A549 (cell line): ENCODE data around the gene PAK4.
A peak's percentile ranks its signal among the peaks of the same experiment; 100 is the strongest.

Experiments
- CHD2 ChIP-seq: fragments of 150-350 bp; IDR thresholded peaks from 2 replicates; pipeline ENCODE4 v1.6.1; 2014; ENCODE audit warnings: low read length; ENCODE audit not compliant: partially characterized antibody
- GATA3 ChIP-seq: IDR thresholded peaks from 2 replicates; pipeline ENCODE4 v1.6.1; 2012; ENCODE audit warnings: borderline replicate concordance
- POLR2AphosphoS2 ChIP-seq: conservative IDR thresholded peaks from 2 replicates; pipeline ENCODE4 v1.6.1; 2012; ENCODE audit warnings: low read length, improper control_type of control experiment, inconsistent platforms
- RAD21 ChIP-seq, 2 experiments: fragments of >200 bp in 1 of 2; sonication (Bioruptor Twin) in 1 of 2; formaldehyde crosslinking in 1 of 2; IDR thresholded peaks in 1 of 2; conservative IDR thresholded peaks in 1 of 2; 2 replicates in 1 of 2; 3 replicates in 1 of 2; pipeline ENCODE4 v1.6.1; 2012 to 2018; ENCODE audit warnings: inconsistent platforms in 1 of 2
- RFX5 ChIP-seq: fragments of 450-650 bp; IDR thresholded peaks from 2 replicates; pipeline ENCODE4 v1.7.1; 2014; ENCODE audit warnings: antibody characterized with exemption, mild to moderate bottlenecking, moderate library complexity
- SMC3 ChIP-seq: fragments of >200 bp; sonication (Bioruptor Twin); formaldehyde crosslinking; IDR thresholded peaks from 3 replicates; pipeline ENCODE4 v1.6.1; 2018; ENCODE audit warnings: inconsistent platforms
- TF ChIP-seq, protein P1 (sequence below): fragments of 200-600 bp; sonication (generic); IDR thresholded peaks from 2 replicates; pipeline ENCODE4 v1.6.1; 2016; ENCODE audit warnings: antibody characterized with exemption, mild to moderate bottlenecking, moderate library complexity
- TF ChIP-seq, protein P2 (sequence below): fragments of >200 bp; sonication (Bioruptor Twin); formaldehyde crosslinking; IDR thresholded peaks from 3 replicates; pipeline ENCODE4 v1.5.1; 2016

DNA sequence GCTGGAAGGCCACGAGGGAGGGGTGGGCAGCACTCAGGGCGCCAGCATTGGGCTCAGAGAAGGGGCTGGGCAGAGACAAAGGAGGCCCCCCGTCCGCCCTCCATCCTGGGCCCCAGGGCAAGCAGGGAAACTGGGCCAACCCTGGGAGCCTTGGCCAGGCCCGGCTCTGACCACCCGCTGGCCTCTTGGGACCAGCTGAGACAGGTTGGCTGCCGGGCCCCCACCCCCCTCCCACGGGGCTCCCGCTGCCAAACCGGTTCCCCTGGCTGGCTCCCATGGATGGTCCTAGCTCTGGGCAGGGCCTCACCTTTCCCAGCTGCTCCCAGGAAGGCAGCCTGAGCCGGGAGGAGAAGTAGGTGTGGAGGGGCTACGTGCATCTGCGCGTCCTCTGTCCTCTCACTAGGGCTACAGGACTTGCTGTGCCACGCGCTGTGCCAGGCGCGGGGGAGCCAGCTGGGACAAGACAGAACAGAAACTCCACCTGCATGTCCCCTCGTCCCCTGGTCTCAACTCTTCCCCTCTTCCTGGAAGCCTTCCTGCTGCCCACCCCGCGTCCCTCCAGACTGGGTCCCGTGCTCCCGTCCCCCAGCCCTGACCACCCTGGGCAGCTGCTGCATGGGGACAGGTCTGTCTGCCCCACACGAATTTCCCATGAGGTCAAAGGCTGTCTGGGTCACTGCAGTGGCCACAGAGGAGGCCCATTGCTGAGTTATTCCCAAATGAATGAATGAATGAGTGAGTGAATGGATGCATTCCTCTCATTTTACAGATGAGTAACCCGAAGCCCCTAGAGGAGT, 42.1 kb downstream of the PAK4 start:
- TF ChIP-seq, protein P1, sequence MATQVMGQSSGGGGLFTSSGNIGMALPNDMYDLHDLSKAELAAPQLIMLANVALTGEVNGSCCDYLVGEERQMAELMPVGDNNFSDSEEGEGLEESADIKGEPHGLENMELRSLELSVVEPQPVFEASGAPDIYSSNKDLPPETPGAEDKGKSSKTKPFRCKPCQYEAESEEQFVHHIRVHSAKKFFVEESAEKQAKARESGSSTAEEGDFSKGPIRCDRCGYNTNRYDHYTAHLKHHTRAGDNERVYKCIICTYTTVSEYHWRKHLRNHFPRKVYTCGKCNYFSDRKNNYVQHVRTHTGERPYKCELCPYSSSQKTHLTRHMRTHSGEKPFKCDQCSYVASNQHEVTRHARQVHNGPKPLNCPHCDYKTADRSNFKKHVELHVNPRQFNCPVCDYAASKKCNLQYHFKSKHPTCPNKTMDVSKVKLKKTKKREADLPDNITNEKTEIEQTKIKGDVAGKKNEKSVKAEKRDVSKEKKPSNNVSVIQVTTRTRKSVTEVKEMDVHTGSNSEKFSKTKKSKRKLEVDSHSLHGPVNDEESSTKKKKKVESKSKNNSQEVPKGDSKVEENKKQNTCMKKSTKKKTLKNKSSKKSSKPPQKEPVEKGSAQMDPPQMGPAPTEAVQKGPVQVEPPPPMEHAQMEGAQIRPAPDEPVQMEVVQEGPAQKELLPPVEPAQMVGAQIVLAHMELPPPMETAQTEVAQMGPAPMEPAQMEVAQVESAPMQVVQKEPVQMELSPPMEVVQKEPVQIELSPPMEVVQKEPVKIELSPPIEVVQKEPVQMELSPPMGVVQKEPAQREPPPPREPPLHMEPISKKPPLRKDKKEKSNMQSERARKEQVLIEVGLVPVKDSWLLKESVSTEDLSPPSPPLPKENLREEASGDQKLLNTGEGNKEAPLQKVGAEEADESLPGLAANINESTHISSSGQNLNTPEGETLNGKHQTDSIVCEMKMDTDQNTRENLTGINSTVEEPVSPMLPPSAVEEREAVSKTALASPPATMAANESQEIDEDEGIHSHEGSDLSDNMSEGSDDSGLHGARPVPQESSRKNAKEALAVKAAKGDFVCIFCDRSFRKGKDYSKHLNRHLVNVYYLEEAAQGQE: no peak
- TF ChIP-seq, protein P2, sequence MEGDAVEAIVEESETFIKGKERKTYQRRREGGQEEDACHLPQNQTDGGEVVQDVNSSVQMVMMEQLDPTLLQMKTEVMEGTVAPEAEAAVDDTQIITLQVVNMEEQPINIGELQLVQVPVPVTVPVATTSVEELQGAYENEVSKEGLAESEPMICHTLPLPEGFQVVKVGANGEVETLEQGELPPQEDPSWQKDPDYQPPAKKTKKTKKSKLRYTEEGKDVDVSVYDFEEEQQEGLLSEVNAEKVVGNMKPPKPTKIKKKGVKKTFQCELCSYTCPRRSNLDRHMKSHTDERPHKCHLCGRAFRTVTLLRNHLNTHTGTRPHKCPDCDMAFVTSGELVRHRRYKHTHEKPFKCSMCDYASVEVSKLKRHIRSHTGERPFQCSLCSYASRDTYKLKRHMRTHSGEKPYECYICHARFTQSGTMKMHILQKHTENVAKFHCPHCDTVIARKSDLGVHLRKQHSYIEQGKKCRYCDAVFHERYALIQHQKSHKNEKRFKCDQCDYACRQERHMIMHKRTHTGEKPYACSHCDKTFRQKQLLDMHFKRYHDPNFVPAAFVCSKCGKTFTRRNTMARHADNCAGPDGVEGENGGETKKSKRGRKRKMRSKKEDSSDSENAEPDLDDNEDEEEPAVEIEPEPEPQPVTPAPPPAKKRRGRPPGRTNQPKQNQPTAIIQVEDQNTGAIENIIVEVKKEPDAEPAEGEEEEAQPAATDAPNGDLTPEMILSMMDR: no peak
- TF ChIP-seq RAD21 (conservative IDR thresholded peaks at IDR 0.05 in 1 of 2, IDR thresholded peaks at IDR 0.05 in 1 of 2): no peak
- TF ChIP-seq POLR2AphosphoS2: 0 out of 2 replicates have a peak, but pooled peaks have one; percentile 68
- no peak for TF ChIP-seq SMC3
- TF ChIP-seq CHD2: no peak
- TF ChIP-seq RFX5: no peak
- no peak for TF ChIP-seq GATA3
